HFF-Myc (cell line): ENCODE data around the gene MRPS9.
A peak's percentile ranks its signal among the peaks of the same experiment; 100 is the strongest.

Source experiments
- DNase-seq: peaks from one replicate; pipeline ENCODE4 v3.0.0-alpha.2; 2011; ENCODE audit warnings: low read depth; ENCODE audit errors: extremely low read depth
- H3K4me3 ChIP-seq: replicated peaks from 2 replicates; pipeline ENCODE4 v1.5.1; 2011; ENCODE audit warnings: low read depth, mild to moderate bottlenecking, control low read depth, low read length
- CTCF ChIP-seq: IDR thresholded peaks from 2 replicates; pipeline ENCODE4 v1.5.1; 2012; ENCODE audit warnings: mild to moderate bottlenecking, low read depth, low read length, control low read depth; ENCODE audit errors: missing control alignments

MRPS9 gene

GRCh38 chr2:105037572-105038382 lies at the start of gene MRPS9:
TSS of gene MRPS9 (plus strand) at chr2:105038069. CDS start at chr2:105038093, 24 bp downstream.
- no peak for TF ChIP-seq CTCF
- peak; percentile 90 for DNase-seq
- H3K4me3 ChIP-seq: peak within 1 kb of the TSS; percentile 87

GRCh38 chr2:105005181-105005951 lies 32.5 kb upstream of the MRPS9 start:
- H3K4me3 ChIP-seq: no peak overlapping the region
- no peak for TF ChIP-seq CTCF
- no peak for DNase-seq

- H3K4me3 ChIP-seq: no peak overlapping the region
- no peak for TF ChIP-seq CTCF
- no peak for DNase-seq
Measured at GRCh38 chr2:105007367-105007766, 30.5 kb upstream of the MRPS9 start.

- TF ChIP-seq CTCF: no peak
- no peak for DNase-seq
- no peak overlapping the region for H3K4me3 ChIP-seq
Measured at GRCh38 chr2:105032476-105032875, 5.4 kb upstream of the MRPS9 start.

GRCh38 chr2:105034170-105034569 lies 3.7 kb upstream of the MRPS9 start:
- TF ChIP-seq CTCF: no peak
- DNase-seq: no peak
- no peak overlapping the region for H3K4me3 ChIP-seq

- TF ChIP-seq CTCF: no peak
- peak overlapping the region; percentile 87 for H3K4me3 ChIP-seq
- no peak for DNase-seq
Measured at GRCh38 chr2:105038383-105039061, 653 bp downstream of the MRPS9 start.
